Kidney epithelial cell (primary cell): ENCODE data around the gene SPOCK1. TPM values are rescaled to one million over a fixed set of nuclear protein-coding genes. Genes with fewer than 3 reads are reported as not detected.

Experiments used
- DNase-seq: peaks from one replicate; pipeline ENCODE4 v3.0.0-alpha.2; 2010; ENCODE audit warnings: low read depth
- H3K27me3 ChIP-seq: 2 replicates; pipeline ENCODE4 v1.6.0; 2011; ENCODE audit warnings: low read length; ENCODE audit not compliant: control insufficient read depth, insufficient read depth
- H3K36me3 ChIP-seq: 2 replicates; pipeline ENCODE4 v1.5.1; 2011; ENCODE audit warnings: low read length; ENCODE audit not compliant: control insufficient read depth, insufficient read depth
- H3K4me3 ChIP-seq: 2 replicates; pipeline ENCODE4 v1.5.1; 2011; ENCODE audit warnings: low read depth, mild to moderate bottlenecking, control low read depth, low read length
- CTCF ChIP-seq: IDR thresholded peaks from 2 replicates; pipeline ENCODE4 v1.5.1; 2011; ENCODE audit warnings: mild to moderate bottlenecking, moderate library complexity, low read length, control low read depth, inconsistent platforms; ENCODE audit not compliant: insufficient read depth, poor library complexity, severe bottlenecking
- total RNA-seq: library from RNA; depleted of rRNA; stranded (reverse); fragments of >200 nt; gene quantifications from 2 replicates; pipeline ENCODE4 v1.2.3, GENCODE V29; 2015

The SPOCK1 gene
- total RNA-seq, 1 donor from 2014 or later = 13.1 TPM

GRCh38 chr5:137409736-137410135 is 89.4 kb downstream of the SPOCK1 start:
- DNase-seq = no peak
- no peak for TF ChIP-seq CTCF
- Histone ChIP-seq H3K4me3 (no peak overlapping the region), H3K27me3 (no peaks in the 10 kb centered on the region), H3K36me3 (no peaks in the 10 kb centered on the region)

GRCh38 chr5:137407090-137407489 is 92.0 kb downstream of the SPOCK1 start:
- no peak overlapping the region for H3K4me3 ChIP-seq
- H3K36me3 ChIP-seq = no peaks in the 10 kb centered on the region
- no peak for TF ChIP-seq CTCF
- no peak for DNase-seq
- no peaks in the 10 kb centered on the region for H3K27me3 ChIP-seq

- DNase-seq = no peak
These were observed 93.7 kb downstream of the SPOCK1 start for GRCh38 chr5:137405393-137405792.

GRCh38 chr5:137403869-137404268 is 95.3 kb downstream of the SPOCK1 start:
- no peak for DNase-seq
- no peak for TF ChIP-seq CTCF
- Histone ChIP-seq H3K27me3 (no peaks in the 10 kb centered on the region), H3K36me3 (no peaks in the 10 kb centered on the region), H3K4me3 (no peak overlapping the region)

More at GRCh38 chr5:137405393-137405792, 93.7 kb downstream of the SPOCK1 start:
- Histone ChIP-seq H3K36me3 (no peaks in the 10 kb centered on the region), H3K4me3 (no peak overlapping the region), H3K27me3 (no peaks in the 10 kb centered on the region)
- no peak for TF ChIP-seq CTCF

GRCh38 chr5:137402436-137403187 is 96.5 kb downstream of the SPOCK1 start:
- Histone ChIP-seq H3K36me3 (no peaks in the 10 kb centered on the region), H3K4me3 (no peak overlapping the region), H3K27me3 (no peaks in the 10 kb centered on the region)
- no peak for DNase-seq
- TF ChIP-seq CTCF = no peak

GRCh38 chr5:137401946-137402345 is 97.2 kb downstream of the SPOCK1 start:
- Histone ChIP-seq H3K4me3 (no peak overlapping the region), H3K27me3 (no peaks in the 10 kb centered on the region), H3K36me3 (no peaks in the 10 kb centered on the region)
- no peak for TF ChIP-seq CTCF
- DNase-seq = no peak
